CD8-positive, alpha-beta memory T cell (primary cell): ENCODE data around the gene KIAA1671. TPM values are rescaled to one million over a fixed set of nuclear protein-coding genes. Genes with fewer than 3 reads are reported as not detected.

Source experiments
- CTCF ChIA-PET: fragments of 350-600 bp; sonication (Branson Sonifier 250); formaldehyde crosslinking; loops from one replicate; lab custom pipeline; 2021; ENCODE audit warnings: antibody characterized with exemption; lab: Charles Lee
- POLR2A ChIA-PET: fragments of 350-600 bp; sonication (Branson Sonifier 250); formaldehyde crosslinking; loops from one replicate; lab custom pipeline; 2021; ENCODE audit warnings: antibody characterized with exemption; lab: Charles Lee
- DNase-seq, 5 donors: peaks; one replicate each; pipeline versions ENCODE4 v3.0.0 to v3.0.0-alpha.2; 2020 to 2022; ENCODE audit warnings: mixed read lengths in 1 of 5
- H3K27ac ChIP-seq: one replicate; pipeline ENCODE4 v1.7.0; 2013; ENCODE audit warnings: low read depth, mild to moderate bottlenecking, low read length, moderate library complexity
- H3K27me3 ChIP-seq: 2 replicates; pipeline ENCODE4 v1.7.0; 2013; ENCODE audit warnings: low read length, mild to moderate bottlenecking; ENCODE audit not compliant: insufficient read depth, poor library complexity, severe bottlenecking
- H3K36me3 ChIP-seq: 2 replicates; pipeline ENCODE4 v1.7.0; 2013; ENCODE audit warnings: mild to moderate bottlenecking, low read length, moderate library complexity; ENCODE audit not compliant: insufficient read depth
- H3K4me1 ChIP-seq: 2 replicates; pipeline ENCODE4 v1.7.0; 2013; ENCODE audit warnings: mild to moderate bottlenecking, low read length, moderate library complexity; ENCODE audit not compliant: insufficient read depth
- H3K4me3 ChIP-seq: 2 replicates; pipeline ENCODE4 v1.7.0; 2013; ENCODE audit warnings: mild to moderate bottlenecking, low read length
- H3K9me3 ChIP-seq: 2 replicates; pipeline ENCODE4 v1.7.0; 2013; ENCODE audit warnings: mild to moderate bottlenecking, low read length
- H3K27ac Mint-ChIP-seq, 8 donors: one replicate each; pipeline ENCODE4 v1.8.0; 2020 to 2021; ENCODE audit warnings: mixed read lengths in 8 of 8, mild to moderate bottlenecking in 6 of 8, inconsistent platforms in 3 of 8, moderate library complexity in 3 of 8
- H3K27me3 Mint-ChIP-seq, 2 donors: one replicate each; pipeline ENCODE4 v1.8.0; 2020 to 2021; ENCODE audit warnings: mixed read lengths in 2 of 2, mild to moderate bottlenecking in 1 of 2, moderate library complexity in 1 of 2
- H3K36me3 Mint-ChIP-seq, 3 donors: one replicate each; pipeline ENCODE4 v1.8.0; 2020 to 2021; ENCODE audit warnings: mixed read lengths in 3 of 3, inconsistent platforms in 1 of 3, mild to moderate bottlenecking in 1 of 3
- H3K4me1 Mint-ChIP-seq, 3 donors: one replicate each; pipeline ENCODE4 v1.8.0; 2020 to 2021; ENCODE audit warnings: mixed read lengths in 3 of 3, inconsistent platforms in 1 of 3, mild to moderate bottlenecking in 1 of 3
- H3K4me3 Mint-ChIP-seq, 7 donors: one replicate each; pipeline ENCODE4 v1.8.0; 2020 to 2021; ENCODE audit warnings: mixed read lengths in 7 of 7, mild to moderate bottlenecking in 6 of 7, moderate library complexity in 4 of 7, inconsistent platforms in 2 of 7
- H3K9me3 Mint-ChIP-seq, 5 donors: one replicate each; pipeline ENCODE4 v1.8.0; 2020 to 2022; ENCODE audit warnings: mixed read lengths in 5 of 5, mild to moderate bottlenecking in 3 of 5, moderate library complexity in 2 of 5, inconsistent platforms in 1 of 5
- polyA plus RNA-seq: library from polyadenylated mRNA; unstranded; fragments of 300-500 nt; fragmentation: Illumina TruSeq; gene quantifications from one replicate; pipeline ENCODE4 v1.2.3, GENCODE V29; 2021
- total RNA-seq, 2 experiments: library from RNA; stranded (reverse); gene quantifications; one replicate each; pipeline ENCODE4 v1.2.3, GENCODE V29; 2021

Gene KIAA1671
- total and polyA plus RNA-seq, 3 experiments from 2014 or later, result 2.6 to 14.7 (median 13.8) TPM

- no peaks in the 10 kb centered on the region for H3K9me3 Mint-ChIP-seq
- CTCF ChIA-PET, result no interaction called here
- Histone ChIP-seq H3K36me3 (no peaks in the 10 kb centered on the region), H3K4me1 (no peaks in the 10 kb centered on the region), H3K4me3 (no peak overlapping the region), H3K27me3 (no peaks in the 10 kb centered on the region), H3K27ac (no peak overlapping the region), H3K9me3 (no peaks in the 10 kb centered on the region)
- H3K27ac Mint-ChIP-seq, result peak overlapping the region in 1 of 8 donors; percentile 59
- peaks cover 0 to 2% (median 0%) of the 10 kb centered on the region in 3 donors for H3K36me3 Mint-ChIP-seq
- no peak overlapping the region for H3K4me3 Mint-ChIP-seq
- peaks cover 0 to 2% of the 10 kb centered on the region in 2 donors for H3K27me3 Mint-ChIP-seq
- peaks cover 0 to 5% (median 0%) of the 10 kb centered on the region in 3 donors for H3K4me1 Mint-ChIP-seq
- POLR2A ChIA-PET, result no interaction called here
- no peak for DNase-seq
Observed at GRCh38 chr22:25160120-25160996, 207.8 kb downstream of the KIAA1671 start.

GRCh38 chr22:25161017-25161915, 208.8 kb downstream of the KIAA1671 start:
- Histone ChIP-seq H3K27me3 (no peaks in the 10 kb centered on the region), H3K4me1 (no peaks in the 10 kb centered on the region), H3K4me3 (no peak overlapping the region), H3K9me3 (no peaks in the 10 kb centered on the region), H3K36me3 (no peaks in the 10 kb centered on the region), H3K27ac (no peak overlapping the region)
- POLR2A ChIA-PET, result no interaction called here
- CTCF ChIA-PET, result no interaction called here
- peaks cover 0 to 5% (median 0%) of the 10 kb centered on the region in 3 donors for H3K4me1 Mint-ChIP-seq
- peaks cover 0 to 2% of the 10 kb centered on the region in 2 donors for H3K27me3 Mint-ChIP-seq
- peak overlapping the region in 3 of 8 donors; percentile 3 to 71 (median 52) for H3K27ac Mint-ChIP-seq
- H3K9me3 Mint-ChIP-seq, result no peaks in the 10 kb centered on the region
- no peak overlapping the region for H3K4me3 Mint-ChIP-seq
- DNase-seq, result no peak
- H3K36me3 Mint-ChIP-seq, result peaks cover 0 to 2% (median 0%) of the 10 kb centered on the region in 3 donors

- CTCF ChIA-PET, result no interaction called here
Observed at GRCh38 chr22:25161916-25162530, 209.5 kb downstream of the KIAA1671 start.

GRCh38 chr22:25162561-25162960, 210.0 kb downstream of the KIAA1671 start:
- Histone ChIP-seq H3K27ac (no peak overlapping the region), H3K36me3 (no peaks in the 10 kb centered on the region), H3K4me1 (no peaks in the 10 kb centered on the region), H3K27me3 (no peaks in the 10 kb centered on the region), H3K9me3 (no peaks in the 10 kb centered on the region), H3K4me3 (no peak overlapping the region)
- H3K4me1 Mint-ChIP-seq, result peaks cover 0 to 5% (median 0%) of the 10 kb centered on the region in 3 donors
- H3K36me3 Mint-ChIP-seq, result peaks cover 0 to under 1% (median 0%) of the 10 kb centered on the region in 3 donors
- no peak overlapping the region for H3K4me3 Mint-ChIP-seq
- ChIA-PET CTCF (no interaction called here), POLR2A (no interaction called here)
- no peaks in the 10 kb centered on the region for H3K9me3 Mint-ChIP-seq
- H3K27me3 Mint-ChIP-seq, result peaks cover 0 to 2% of the 10 kb centered on the region in 2 donors
- H3K27ac Mint-ChIP-seq, result peak overlapping the region in 1 of 8 donors; percentile 14
- no peak for DNase-seq

More at GRCh38 chr22:25161916-25162530, 209.5 kb downstream of the KIAA1671 start:
- Histone ChIP-seq H3K36me3 (no peaks in the 10 kb centered on the region), H3K9me3 (no peaks in the 10 kb centered on the region), H3K4me3 (no peak overlapping the region), H3K27ac (no peak overlapping the region), H3K27me3 (no peaks in the 10 kb centered on the region), H3K4me1 (no peaks in the 10 kb centered on the region)
- DNase-seq, result no peak
- no peaks in the 10 kb centered on the region for H3K9me3 Mint-ChIP-seq
- peaks cover 0 to 5% (median 0%) of the 10 kb centered on the region in 3 donors for H3K4me1 Mint-ChIP-seq
- POLR2A ChIA-PET, result no interaction called here
- H3K27me3 Mint-ChIP-seq, result peaks cover 0 to 2% of the 10 kb centered on the region in 2 donors
- H3K27ac Mint-ChIP-seq, result peak overlapping the region in 1 of 8 donors; percentile 63
- peaks cover 0 to 2% (median 0%) of the 10 kb centered on the region in 3 donors for H3K36me3 Mint-ChIP-seq
- no peak overlapping the region for H3K4me3 Mint-ChIP-seq

- CTCF ChIA-PET, result no interaction called here
- Mint-ChIP-seq H3K4me3 (no peak overlapping the region), H3K27ac (no peak overlapping the region), H3K36me3 (peaks cover 0 to 5% (median 0%) of the 10 kb centered on the region in 3 donors), H3K27me3 (peaks cover 0 to 2% of the 10 kb centered on the region in 2 donors), H3K9me3 (no peaks in the 10 kb centered on the region), H3K4me1 (peaks cover 0 to 5% (median 0%) of the 10 kb centered on the region in 3 donors)
- H3K27ac ChIP-seq, result no peak overlapping the region
- no peaks in the 10 kb centered on the region for H3K36me3 ChIP-seq
- POLR2A ChIA-PET, result no interaction called here
- no peaks in the 10 kb centered on the region for H3K4me1 ChIP-seq
- no peak for DNase-seq
- no peaks in the 10 kb centered on the region for H3K27me3 ChIP-seq
- no peaks in the 10 kb centered on the region for H3K9me3 ChIP-seq
- H3K4me3 ChIP-seq, result no peak overlapping the region
Observed at GRCh38 chr22:25165785-25166184, 213.3 kb downstream of the KIAA1671 start.

- ChIA-PET CTCF (no interaction called here), POLR2A (no interaction called here)
- Mint-ChIP-seq H3K4me3 (no peak overlapping the region), H3K4me1 (peaks cover 0 to 5% (median 0%) of the 10 kb centered on the region in 3 donors), H3K36me3 (peaks cover 0 to 5% (median 0%) of the 10 kb centered on the region in 3 donors), H3K27me3 (peaks cover 0 to 2% of the 10 kb centered on the region in 2 donors), H3K9me3 (no peaks in the 10 kb centered on the region), H3K27ac (no peak overlapping the region)
- no peaks in the 10 kb centered on the region for H3K36me3 ChIP-seq
- H3K4me3 ChIP-seq, result no peak overlapping the region
- no peak for DNase-seq
- H3K9me3 ChIP-seq, result no peaks in the 10 kb centered on the region
- H3K27ac ChIP-seq, result no peak overlapping the region
- H3K4me1 ChIP-seq, result no peaks in the 10 kb centered on the region
- H3K27me3 ChIP-seq, result no peaks in the 10 kb centered on the region
Observed at GRCh38 chr22:25166266-25167040, 213.9 kb downstream of the KIAA1671 start.

- Histone ChIP-seq H3K27ac (no peak overlapping the region), H3K27me3 (no peaks in the 10 kb centered on the region), H3K36me3 (no peaks in the 10 kb centered on the region), H3K4me3 (no peak overlapping the region), H3K4me1 (no peaks in the 10 kb centered on the region), H3K9me3 (no peaks in the 10 kb centered on the region)
- Mint-ChIP-seq H3K9me3 (no peaks in the 10 kb centered on the region), H3K36me3 (peaks cover 0 to 7% (median 0%) of the 10 kb centered on the region in 3 donors), H3K27me3 (peaks cover 0 to 2% of the 10 kb centered on the region in 2 donors), H3K4me3 (no peak overlapping the region), H3K4me1 (peaks cover 0 to 5% (median 0%) of the 10 kb centered on the region in 3 donors), H3K27ac (peak overlapping the region in 2 of 8 donors; percentile 12 to 57)
- DNase-seq, result no peak
- ChIA-PET POLR2A (no interaction called here), CTCF (no interaction called here)
Observed at GRCh38 chr22:25167082-25167481, 214.6 kb downstream of the KIAA1671 start.
